Rectal smooth muscle tissue (tissue), 1 donor: ENCODE data around the gene KLHL8.

Experiments used
- H3K27ac ChIP-seq: one replicate; pipeline ENCODE4 v1.7.0; 2013; ENCODE audit warnings: low read depth, low read length, inconsistent platforms
- H3K27me3 ChIP-seq: one replicate; pipeline ENCODE4 v1.7.0; 2013; ENCODE audit warnings: low read length; ENCODE audit not compliant: control insufficient read depth, insufficient read depth
- H3K36me3 ChIP-seq: one replicate; pipeline ENCODE4 v1.7.0; 2013; ENCODE audit warnings: low read length; ENCODE audit not compliant: control insufficient read depth, insufficient read depth
- H3K4me1 ChIP-seq: one replicate; pipeline ENCODE4 v1.7.0; 2013; ENCODE audit warnings: low read length; ENCODE audit not compliant: control insufficient read depth, insufficient read depth
- H3K4me3 ChIP-seq: one replicate; pipeline ENCODE4 v1.7.0; 2013; ENCODE audit warnings: low read length
- H3K9ac ChIP-seq: one replicate; pipeline ENCODE4 v1.7.0; 2013; ENCODE audit warnings: low read length

Gene KLHL8

GRCh38 chr4:87243426-87244053 lies 23.1 kb upstream of the KLHL8 start:
- H3K4me1 ChIP-seq: no peaks in the 10 kb centered on the region

GRCh38 chr4:87241336-87241735 lies 20.9 kb upstream of the KLHL8 start:
- no peaks in the 10 kb centered on the region for H3K27me3 ChIP-seq
- no peak overlapping the region for H3K9ac ChIP-seq
- no peak overlapping the region for H3K4me3 ChIP-seq
- H3K27ac ChIP-seq: no peak overlapping the region
- no peaks in the 10 kb centered on the region for H3K36me3 ChIP-seq
- no peaks in the 10 kb centered on the region for H3K4me1 ChIP-seq

More at GRCh38 chr4:87243426-87244053, 23.1 kb upstream of the KLHL8 start:
- Histone ChIP-seq H3K9ac (no peak overlapping the region), H3K4me3 (no peak overlapping the region), H3K27ac (no peak overlapping the region), H3K27me3 (no peaks in the 10 kb centered on the region), H3K36me3 (no peaks in the 10 kb centered on the region)

- Histone ChIP-seq H3K4me1 (no peaks in the 10 kb centered on the region), H3K36me3 (no peaks in the 10 kb centered on the region), H3K27me3 (no peaks in the 10 kb centered on the region), H3K4me3 (no peak overlapping the region), H3K9ac (no peak overlapping the region), H3K27ac (no peak overlapping the region)
Observed at GRCh38 chr4:87240341-87240740, 19.9 kb upstream of the KLHL8 start.

- no peaks in the 10 kb centered on the region for H3K4me1 ChIP-seq
- H3K4me3 ChIP-seq: no peak overlapping the region
- H3K27ac ChIP-seq: no peak overlapping the region
- no peaks in the 10 kb centered on the region for H3K36me3 ChIP-seq
- no peak overlapping the region for H3K9ac ChIP-seq
- no peaks in the 10 kb centered on the region for H3K27me3 ChIP-seq
Observed at GRCh38 chr4:87239821-87240220, 19.4 kb upstream of the KLHL8 start.

- no peaks in the 10 kb centered on the region for H3K27me3 ChIP-seq
- no peak overlapping the region for H3K9ac ChIP-seq
- no peak overlapping the region for H3K4me3 ChIP-seq
- no peak overlapping the region for H3K27ac ChIP-seq
- H3K36me3 ChIP-seq: no peaks in the 10 kb centered on the region
- H3K4me1 ChIP-seq: no peaks in the 10 kb centered on the region
Observed at GRCh38 chr4:87239194-87239593, 18.8 kb upstream of the KLHL8 start.

GRCh38 chr4:87236861-87237260 lies 16.4 kb upstream of the KLHL8 start:
- no peaks in the 10 kb centered on the region for H3K36me3 ChIP-seq

GRCh38 chr4:87235020-87235671 lies 14.7 kb upstream of the KLHL8 start:
- Histone ChIP-seq H3K4me1 (no peaks in the 10 kb centered on the region), H3K4me3 (no peak overlapping the region), H3K36me3 (no peaks in the 10 kb centered on the region), H3K9ac (no peak overlapping the region), H3K27me3 (no peaks in the 10 kb centered on the region), H3K27ac (no peak overlapping the region)

More at GRCh38 chr4:87236861-87237260, 16.4 kb upstream of the KLHL8 start:
- H3K4me1 ChIP-seq: no peaks in the 10 kb centered on the region
- no peak overlapping the region for H3K4me3 ChIP-seq
- no peak overlapping the region for H3K27ac ChIP-seq
- H3K9ac ChIP-seq: no peak overlapping the region
- H3K27me3 ChIP-seq: no peaks in the 10 kb centered on the region

- Histone ChIP-seq H3K27ac (no peak overlapping the region), H3K4me1 (no peaks in the 10 kb centered on the region)
Observed at GRCh38 chr4:87232216-87232615, 11.8 kb upstream of the KLHL8 start.

GRCh38 chr4:87230806-87231205 lies 10.4 kb upstream of the KLHL8 start:
- Histone ChIP-seq H3K4me1 (no peaks in the 10 kb centered on the region), H3K36me3 (no peaks in the 10 kb centered on the region), H3K9ac (no peak overlapping the region), H3K27ac (no peak overlapping the region), H3K4me3 (no peak overlapping the region), H3K27me3 (no peaks in the 10 kb centered on the region)

More at GRCh38 chr4:87232216-87232615, 11.8 kb upstream of the KLHL8 start:
- Histone ChIP-seq H3K4me3 (no peak overlapping the region), H3K36me3 (no peaks in the 10 kb centered on the region), H3K9ac (no peak overlapping the region), H3K27me3 (no peaks in the 10 kb centered on the region)

GRCh38 chr4:87229979-87230378 lies 9.6 kb upstream of the KLHL8 start:
- H3K27ac ChIP-seq: no peak overlapping the region
- H3K27me3 ChIP-seq: no peaks in the 10 kb centered on the region
- no peak overlapping the region for H3K4me3 ChIP-seq
- H3K9ac ChIP-seq: no peak overlapping the region
- no peaks in the 10 kb centered on the region for H3K4me1 ChIP-seq
- H3K36me3 ChIP-seq: no peaks in the 10 kb centered on the region

GRCh38 chr4:87228262-87228860 lies 7.9 kb upstream of the KLHL8 start:
- Histone ChIP-seq H3K9ac (no peak overlapping the region), H3K4me1 (no peaks in the 10 kb centered on the region), H3K27me3 (no peaks in the 10 kb centered on the region), H3K4me3 (no peak overlapping the region), H3K36me3 (no peaks in the 10 kb centered on the region), H3K27ac (no peak overlapping the region)

- Histone ChIP-seq H3K4me1 (no peaks in the 10 kb centered on the region), H3K4me3 (no peak overlapping the region), H3K9ac (no peak overlapping the region), H3K27me3 (no peaks in the 10 kb centered on the region), H3K36me3 (no peaks in the 10 kb centered on the region), H3K27ac (no peak overlapping the region)
Observed at GRCh38 chr4:87227751-87228151, 7.3 kb upstream of the KLHL8 start.

GRCh38 chr4:87225936-87226335 lies 5.5 kb upstream of the KLHL8 start:
- no peaks in the 10 kb centered on the region for H3K36me3 ChIP-seq
- H3K4me1 ChIP-seq: no peaks in the 10 kb centered on the region
- H3K4me3 ChIP-seq: no peak overlapping the region
- H3K27ac ChIP-seq: no peak overlapping the region
- no peaks in the 10 kb centered on the region for H3K27me3 ChIP-seq
- no peak overlapping the region for H3K9ac ChIP-seq
